Lung (tissue), 12 donors: ENCODE data around the gene ADGRD1. TPM values are rescaled to one million over a fixed set of nuclear protein-coding genes. Genes with fewer than 3 reads are reported as not detected.

ENCODE experiments used
- ATAC-seq: fragments of 200-7000 bp; cut with Tn5 transposase; one replicate; pipeline ENCODE4 v1.9.1; 2020; ENCODE audit warnings: moderate number of reproducible peaks; ENCODE audit not compliant: insufficient read depth, low FRiP score
- DNase-seq, 3 donors: peaks; one replicate each; pipeline ENCODE4 v3.0.0-alpha.2; 2013 to 2017
- H3K27ac ChIP-seq, 2 donors: one replicate each; pipeline ENCODE4 v1.5.1; 2013; ENCODE audit warnings: mild to moderate bottlenecking in 2 of 2, moderate library complexity in 2 of 2, control low read depth in 1 of 2, inconsistent platforms in 1 of 2, low read depth in 1 of 2, low read length in 1 of 2
- H3K27me3 ChIP-seq, 3 donors: one replicate each; pipeline ENCODE4 v1.5.1; 2013; ENCODE audit warnings: low read length in 2 of 3; ENCODE audit not compliant: control insufficient read depth in 3 of 3, insufficient read depth in 3 of 3
- H3K36me3 ChIP-seq, 4 donors: one replicate each; pipeline ENCODE4 v1.5.1; 2013; ENCODE audit warnings: low read length in 4 of 4, mild to moderate bottlenecking in 1 of 4, moderate library complexity in 1 of 4; ENCODE audit not compliant: control insufficient read depth in 4 of 4, insufficient read depth in 4 of 4
- H3K4me1 ChIP-seq, 5 donors: one replicate each; pipeline ENCODE4 v1.5.1; 2013; ENCODE audit warnings: low read length in 5 of 5, mild to moderate bottlenecking in 2 of 5, moderate library complexity in 1 of 5; ENCODE audit not compliant: control insufficient read depth in 5 of 5, insufficient read depth in 5 of 5
- H3K4me3 ChIP-seq: one replicate; pipeline ENCODE4 v1.5.1; 2013; ENCODE audit warnings: mild to moderate bottlenecking, control low read depth, moderate library complexity
- H3K9ac ChIP-seq, 2 donors: one replicate each; pipeline ENCODE4 v1.5.1; 2013; ENCODE audit warnings: low read length in 2 of 2, control low read depth in 1 of 2; ENCODE audit not compliant: insufficient read depth in 1 of 2
- H3K9me3 ChIP-seq, 4 donors: one replicate each; pipeline ENCODE4 v1.5.1; 2013; ENCODE audit warnings: low read length in 3 of 4, mild to moderate bottlenecking in 1 of 4, moderate library complexity in 1 of 4; ENCODE audit not compliant: control insufficient read depth in 4 of 4, insufficient read depth in 3 of 4
- CTCF ChIP-seq: IDR thresholded peaks from 2 replicates; pipeline ENCODE4 v1.5.1; 2012; ENCODE audit warnings: mild to moderate bottlenecking; ENCODE audit errors: control extremely low read depth, extremely low read depth
- WGBS, 2 donors: extraction: QIAGEN DNeasy Blood & Tissue Kit; methylation state at CpG; one replicate each; pipeline ENCODE4 v1.1.7; 2013; 5-methylcytosine and 5-hydroxymethylcytosine counted together
- polyA plus RNA-seq, 2 donors: library from polyadenylated mRNA; stranded (reverse); fragments of 200-250 nt; gene quantifications; one replicate each; pipeline ENCODE4 v1.2.1, GENCODE V29; 2013
- total RNA-seq, 2 donors: library from RNA; depleted of rRNA in 1 of 2; stranded (reverse); fragments of >200 nt in 1 of 2; gene quantifications; one replicate each; pipeline ENCODE4 v1.2.1, GENCODE V29; 2014 to 2021
- donor health status: control.
- donor health status: control.
- donor health status: Bipolar disorder and iron deficiency.
- donor health status: healthy.
- donor health status: DM: yes; HTN: yes; CAD: no.

Gene ADGRD1
- total and polyA plus RNA-seq, 4 donors: 23.5 to 85.6 (median 46.7) TPM

- no peaks in the 10 kb centered on the region for H3K9me3 ChIP-seq
- H3K4me3 ChIP-seq: no peak overlapping the region
- DNase-seq: no peak
- H3K36me3 ChIP-seq: peaks cover 0 to 20% (median 0%) of the 10 kb centered on the region in 4 donors
- ATAC-seq: no peak
- TF ChIP-seq CTCF: no peak
- H3K27me3 ChIP-seq: no peaks in the 10 kb centered on the region
- peaks cover 0 to 29% (median 16%) of the 10 kb centered on the region in 5 donors for H3K4me1 ChIP-seq
- WGBS, 2 donors: 92% methylated on average over 17 of the region's 17 CpGs
- no peak overlapping the region for H3K27ac ChIP-seq
- H3K9ac ChIP-seq: no peak overlapping the region
Observed at GRCh38 chr12:131008913-131009270, 55.2 kb downstream of the ADGRD1 start.

GRCh38 chr12:131009595-131010395, 56.1 kb downstream of the ADGRD1 start:
- no peak for DNase-seq
- no peaks in the 10 kb centered on the region for H3K9me3 ChIP-seq
- WGBS, 2 donors: 89 to 90% methylated on average over 21 of the region's 21 CpGs
- H3K4me3 ChIP-seq: no peak overlapping the region
- peaks cover 0 to 22% (median 2%) of the 10 kb centered on the region in 4 donors for H3K36me3 ChIP-seq
- no peak for ATAC-seq
- H3K27me3 ChIP-seq: no peaks in the 10 kb centered on the region
- H3K9ac ChIP-seq: no peak overlapping the region
- H3K27ac ChIP-seq: no peak overlapping the region
- no peak for TF ChIP-seq CTCF
- peaks cover 0 to 29% (median 16%) of the 10 kb centered on the region in 5 donors for H3K4me1 ChIP-seq

GRCh38 chr12:131010396-131011131, 56.9 kb downstream of the ADGRD1 start:
- DNase-seq (peak; percentile 57 to 90 (median 72)), ATAC-seq (no peak)
- H3K9me3 ChIP-seq: no peaks in the 10 kb centered on the region
- no peaks in the 10 kb centered on the region for H3K27me3 ChIP-seq
- peaks cover 0 to 29% (median 16%) of the 10 kb centered on the region in 5 donors for H3K4me1 ChIP-seq
- 85 to 87% methylated on average over 17 to 18 of the region's 18 CpGs for WGBS, 2 donors
- no peak overlapping the region for H3K27ac ChIP-seq
- H3K4me3 ChIP-seq: no peak overlapping the region
- TF ChIP-seq CTCF: no peak
- H3K36me3 ChIP-seq: peaks cover 0 to 17% (median 2%) of the 10 kb centered on the region in 4 donors
- no peak overlapping the region for H3K9ac ChIP-seq
